22Rv1 (cell line): ENCODE results near the gene NEURL4.

Source experiments
- ZFX ChIP-seq: fragments of 450-650 bp; IDR thresholded peaks from 2 replicates; pipeline ENCODE4 v1.6.1; 2017; ENCODE audit warnings: antibody characterized with exemption, borderline replicate concordance
- TF ChIP-seq, protein P1 (sequence below): fragments of 450-650 bp; IDR thresholded peaks from 2 replicates; pipeline ENCODE4 v1.5.1; 2017; ENCODE audit warnings: mild to moderate bottlenecking

DNA sequence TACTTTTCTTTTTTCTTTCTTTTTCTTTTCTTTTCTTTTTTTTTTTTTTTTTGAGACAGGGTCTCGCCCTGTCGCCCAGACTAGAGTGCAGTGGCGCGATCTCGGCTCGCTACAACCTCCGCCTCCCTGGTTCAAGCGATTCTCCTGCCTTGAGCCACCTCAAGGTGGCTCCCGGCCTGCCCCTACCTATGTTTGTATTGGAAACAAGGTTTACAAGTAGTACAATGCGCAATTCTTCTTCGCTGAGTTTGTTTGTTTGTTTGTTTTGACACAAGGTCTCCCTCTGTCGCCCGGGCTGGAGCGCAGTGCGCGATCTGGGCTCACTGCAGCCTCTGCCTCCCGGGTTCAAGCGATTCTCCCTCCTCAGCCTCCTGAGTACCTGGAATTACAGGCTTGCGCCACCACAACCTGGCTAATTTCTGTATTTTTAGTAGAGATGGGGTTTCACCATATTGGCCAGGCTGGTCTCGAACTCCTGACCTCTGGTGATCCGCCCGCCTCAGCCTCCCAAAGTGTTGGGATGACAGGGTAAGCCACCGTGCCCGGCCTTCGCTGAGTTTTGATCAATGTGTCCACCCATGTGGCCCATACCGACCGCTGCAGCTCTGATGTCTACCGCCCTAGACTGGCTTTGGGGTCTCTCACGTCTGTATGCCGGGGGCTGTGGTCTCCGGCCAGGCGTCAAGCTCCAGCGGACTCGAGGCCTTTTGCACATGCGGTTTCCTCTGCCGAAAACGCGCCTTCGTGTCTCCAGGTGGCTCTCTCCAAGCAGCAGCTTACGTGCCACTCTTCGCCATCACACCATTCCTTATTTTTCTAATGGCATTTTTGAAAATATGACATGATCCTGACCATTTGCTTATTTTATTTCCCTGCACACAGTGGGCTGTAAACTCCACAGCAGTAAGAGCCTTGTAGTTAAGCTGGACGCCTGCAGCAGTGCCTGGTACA is 33.6 kb downstream of the NEURL4 start:
- TF ChIP-seq, protein P1, sequence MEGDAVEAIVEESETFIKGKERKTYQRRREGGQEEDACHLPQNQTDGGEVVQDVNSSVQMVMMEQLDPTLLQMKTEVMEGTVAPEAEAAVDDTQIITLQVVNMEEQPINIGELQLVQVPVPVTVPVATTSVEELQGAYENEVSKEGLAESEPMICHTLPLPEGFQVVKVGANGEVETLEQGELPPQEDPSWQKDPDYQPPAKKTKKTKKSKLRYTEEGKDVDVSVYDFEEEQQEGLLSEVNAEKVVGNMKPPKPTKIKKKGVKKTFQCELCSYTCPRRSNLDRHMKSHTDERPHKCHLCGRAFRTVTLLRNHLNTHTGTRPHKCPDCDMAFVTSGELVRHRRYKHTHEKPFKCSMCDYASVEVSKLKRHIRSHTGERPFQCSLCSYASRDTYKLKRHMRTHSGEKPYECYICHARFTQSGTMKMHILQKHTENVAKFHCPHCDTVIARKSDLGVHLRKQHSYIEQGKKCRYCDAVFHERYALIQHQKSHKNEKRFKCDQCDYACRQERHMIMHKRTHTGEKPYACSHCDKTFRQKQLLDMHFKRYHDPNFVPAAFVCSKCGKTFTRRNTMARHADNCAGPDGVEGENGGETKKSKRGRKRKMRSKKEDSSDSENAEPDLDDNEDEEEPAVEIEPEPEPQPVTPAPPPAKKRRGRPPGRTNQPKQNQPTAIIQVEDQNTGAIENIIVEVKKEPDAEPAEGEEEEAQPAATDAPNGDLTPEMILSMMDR, result peak; percentile 74
- no peak for TF ChIP-seq ZFX
